Measurements from ENCODE around the gene C17orf114.

C17orf114 gene

GRCh38 chr17:4822835-4823234 lies 20.7 kb upstream of the C17orf114 start:
- no peak for DNase-seq

GRCh38 chr17:4818276-4818675 lies 16.1 kb upstream of the C17orf114 start:
- DNase-seq, result no peak

- no peak for DNase-seq
These were observed 14.7 kb upstream of the C17orf114 start for GRCh38 chr17:4816826-4817225.

GRCh38 chr17:4815043-4815675 lies 13.0 kb upstream of the C17orf114 start:
- DNase-seq, result no peak

GRCh38 chr17:4812690-4813089 lies 10.6 kb upstream of the C17orf114 start:
- no peak for DNase-seq

GRCh38 chr17:4811471-4811870 lies 9.3 kb upstream of the C17orf114 start:
- no peak for DNase-seq

- no peak for DNase-seq
These were observed 8.7 kb upstream of the C17orf114 start for GRCh38 chr17:4810696-4811290.

GRCh38 chr17:4808378-4808767 lies 6.2 kb upstream of the C17orf114 start:
- no peak for DNase-seq

GRCh38 chr17:4807605-4808377 lies 5.7 kb upstream of the C17orf114 start:
- no peak for DNase-seq

- DNase-seq, result peak; percentile 76
These were observed 4.9 kb upstream of the C17orf114 start, which contains the start of gene PLD2 for GRCh38 chr17:4806777-4807604. Gene PLD2, plus strand, starts transcription at chr17:4807152. Its CDS starts 621 bp downstream, at chr17:4807773.

GRCh38 chr17:4806456-4806776 lies 4.3 kb upstream of the C17orf114 start:
- DNase-seq, result no peak

- DNase-seq, result no peak
These were observed 1.5 kb downstream of the C17orf114 start for GRCh38 chr17:4800462-4801196.

- DNase-seq, result peak; percentile 24
These were observed 5.6 kb downstream of the C17orf114 start for GRCh38 chr17:4796552-4796920.

GRCh38 chr17:4795168-4795567 lies 7.0 kb downstream of the C17orf114 start:
- no peak for DNase-seq

GRCh38 chr17:4790705-4791088 lies 11.4 kb downstream of the C17orf114 start:
- DNase-seq, result no peak

GRCh38 chr17:4789951-4790704 lies 12.0 kb downstream of the C17orf114 start:
- peak; percentile 89 for DNase-seq

GRCh38 chr17:4789701-4789950 lies 12.5 kb downstream of the C17orf114 start:
- no peak for DNase-seq

- no peak for DNase-seq
These were observed 13.1 kb downstream of the C17orf114 start, which contains the start of gene GLTPD2 for GRCh38 chr17:4788807-4789700. Gene GLTPD2, plus strand, starts transcription at chr17:4788964. Its CDS starts 48 bp downstream, at chr17:4789012.

GRCh38 chr17:4788159-4788806 lies 13.8 kb downstream of the C17orf114 start:
- DNase-seq, result no peak

GRCh38 chr17:4786516-4786915 lies 15.6 kb downstream of the C17orf114 start:
- DNase-seq, result no peak
